Measurements from ENCODE around the gene FKTN.

- TF ChIP-seq, protein P1, sequence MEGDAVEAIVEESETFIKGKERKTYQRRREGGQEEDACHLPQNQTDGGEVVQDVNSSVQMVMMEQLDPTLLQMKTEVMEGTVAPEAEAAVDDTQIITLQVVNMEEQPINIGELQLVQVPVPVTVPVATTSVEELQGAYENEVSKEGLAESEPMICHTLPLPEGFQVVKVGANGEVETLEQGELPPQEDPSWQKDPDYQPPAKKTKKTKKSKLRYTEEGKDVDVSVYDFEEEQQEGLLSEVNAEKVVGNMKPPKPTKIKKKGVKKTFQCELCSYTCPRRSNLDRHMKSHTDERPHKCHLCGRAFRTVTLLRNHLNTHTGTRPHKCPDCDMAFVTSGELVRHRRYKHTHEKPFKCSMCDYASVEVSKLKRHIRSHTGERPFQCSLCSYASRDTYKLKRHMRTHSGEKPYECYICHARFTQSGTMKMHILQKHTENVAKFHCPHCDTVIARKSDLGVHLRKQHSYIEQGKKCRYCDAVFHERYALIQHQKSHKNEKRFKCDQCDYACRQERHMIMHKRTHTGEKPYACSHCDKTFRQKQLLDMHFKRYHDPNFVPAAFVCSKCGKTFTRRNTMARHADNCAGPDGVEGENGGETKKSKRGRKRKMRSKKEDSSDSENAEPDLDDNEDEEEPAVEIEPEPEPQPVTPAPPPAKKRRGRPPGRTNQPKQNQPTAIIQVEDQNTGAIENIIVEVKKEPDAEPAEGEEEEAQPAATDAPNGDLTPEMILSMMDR (IDR thresholded peaks at IDR 0.05) = no peak
- TF ChIP-seq EZH2phosphoT487 (IDR thresholded peaks at IDR 0.05) = no peak
- TF ChIP-seq EZH2 (IDR thresholded peaks at IDR 0.05) = no peak
Observed at GRCh38 chr9:105681313-105681712, 123.4 kb downstream of the FKTN start.
